Left kidney (tissue), 2 donors: Measurements from ENCODE around the gene CEP20. TPM values are rescaled to one million over a fixed set of nuclear protein-coding genes. Genes with fewer than 3 reads are reported as not detected.

Source experiments
- DNase-seq: peaks from one replicate; pipeline ENCODE4 v3.0.0-alpha.2; 2013
- polyA plus RNA-seq: library from polyadenylated mRNA; unstranded; fragments of 120-200 nt; gene quantifications from one replicate; pipeline ENCODE4 v1.2.1, GENCODE V29; 2013; ENCODE audit not compliant: insufficient read length

The CEP20 gene
- polyA plus RNA-seq, 1 donor = 47.0 TPM

DNA sequence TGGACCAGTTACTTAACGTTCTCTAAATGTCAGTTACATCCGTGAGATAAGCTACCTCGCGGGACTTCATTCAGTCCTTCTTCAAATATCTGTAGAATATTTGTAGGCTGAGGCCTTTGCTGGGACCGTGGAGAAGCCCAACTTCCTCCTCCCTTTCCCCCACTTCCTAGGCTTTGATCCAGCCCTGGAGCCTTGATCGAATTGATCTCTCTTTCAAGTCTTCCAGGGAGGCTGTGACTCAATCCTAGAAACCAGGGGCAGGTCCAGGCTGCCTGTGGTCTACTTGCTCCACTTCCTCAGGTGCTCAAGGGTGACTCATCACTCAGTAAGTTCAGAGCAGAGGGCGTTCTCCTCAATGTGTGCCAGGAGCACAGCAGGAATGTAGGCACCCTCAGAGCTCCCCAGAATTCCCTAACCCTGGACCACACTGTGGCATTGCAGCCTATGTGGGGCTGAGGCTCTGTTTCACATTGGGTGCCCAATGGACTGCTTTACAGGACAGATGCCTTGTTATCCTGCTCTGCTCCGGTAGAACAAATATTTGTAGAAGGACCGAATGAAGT is 11.2 kb upstream of the CEP20 start:
- DNase-seq = no peak

DNA sequence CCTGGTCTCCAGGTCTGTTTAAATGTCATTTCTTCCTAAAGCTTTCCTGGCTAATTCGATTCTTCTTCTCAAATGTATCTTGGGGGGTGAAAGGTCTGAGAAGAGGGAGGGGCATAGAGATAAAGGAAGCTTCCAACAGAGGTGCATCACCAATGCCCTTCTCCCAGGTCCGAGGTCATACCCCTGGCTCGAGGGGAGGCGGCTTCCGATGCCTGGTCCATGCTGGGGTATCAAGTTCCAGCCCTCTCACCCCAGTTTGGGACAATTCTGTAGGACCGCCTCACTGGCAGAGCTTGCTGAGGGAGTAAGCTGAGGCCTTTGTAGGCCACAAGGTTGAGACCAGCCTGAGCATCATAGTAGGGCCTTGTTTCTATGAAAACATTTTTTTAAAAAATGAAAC is 10.3 kb upstream of the CEP20 start:
- no peak for DNase-seq

DNA sequence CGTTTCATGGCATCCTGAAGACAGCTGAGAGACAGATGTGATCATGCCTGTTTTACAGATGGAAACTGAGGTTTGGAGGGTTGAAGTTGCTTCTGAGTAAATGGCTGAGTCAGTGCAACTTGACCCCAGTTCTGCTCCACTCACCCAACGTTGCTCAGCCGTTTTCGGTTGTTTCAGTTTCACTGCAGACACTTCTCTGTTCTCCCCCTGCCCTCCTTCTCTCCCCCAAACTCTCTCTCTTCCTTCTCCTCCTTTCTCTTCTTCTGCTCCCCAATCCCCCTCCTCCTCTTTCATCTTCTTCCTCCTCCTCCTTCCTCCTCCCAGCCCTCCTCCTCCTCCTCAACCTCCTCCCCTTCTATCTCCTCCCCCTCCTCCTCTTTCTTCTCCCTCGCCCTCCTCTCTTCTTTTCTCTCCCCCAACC is 9.4 kb upstream of the CEP20 start:
- no peak for DNase-seq

DNA sequence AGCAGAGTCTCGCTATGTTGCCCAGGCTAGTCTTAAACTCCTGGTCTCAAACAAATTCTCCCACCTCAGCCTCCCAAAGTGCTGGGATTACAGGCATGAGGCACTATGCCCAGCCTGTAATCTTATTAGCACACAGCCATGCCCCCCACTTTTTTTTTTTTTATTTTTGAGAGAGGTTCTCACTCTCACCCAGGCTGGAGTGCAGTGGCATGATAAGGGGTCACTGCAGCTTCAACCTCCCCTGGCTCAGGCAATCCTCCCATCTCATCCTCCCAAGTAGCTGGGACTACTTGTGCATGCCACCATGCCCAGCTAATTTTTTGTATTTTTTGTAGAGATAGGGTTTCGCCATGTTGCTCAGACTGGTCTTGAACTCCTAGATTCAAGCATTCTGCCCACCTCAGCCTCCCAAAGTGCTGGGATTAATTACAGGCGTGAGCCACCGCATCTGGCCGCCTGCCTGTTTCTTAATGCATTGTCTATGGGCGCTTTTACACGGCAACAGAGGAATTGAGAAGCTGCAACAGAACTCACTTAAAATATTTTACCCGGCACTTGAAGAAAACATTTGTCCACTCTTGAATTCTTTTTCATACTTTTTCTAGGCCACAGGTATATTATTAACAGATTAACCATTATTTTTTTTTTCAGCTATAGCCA is 8.8 kb upstream of the CEP20 start:
- DNase-seq = no peak

DNA sequence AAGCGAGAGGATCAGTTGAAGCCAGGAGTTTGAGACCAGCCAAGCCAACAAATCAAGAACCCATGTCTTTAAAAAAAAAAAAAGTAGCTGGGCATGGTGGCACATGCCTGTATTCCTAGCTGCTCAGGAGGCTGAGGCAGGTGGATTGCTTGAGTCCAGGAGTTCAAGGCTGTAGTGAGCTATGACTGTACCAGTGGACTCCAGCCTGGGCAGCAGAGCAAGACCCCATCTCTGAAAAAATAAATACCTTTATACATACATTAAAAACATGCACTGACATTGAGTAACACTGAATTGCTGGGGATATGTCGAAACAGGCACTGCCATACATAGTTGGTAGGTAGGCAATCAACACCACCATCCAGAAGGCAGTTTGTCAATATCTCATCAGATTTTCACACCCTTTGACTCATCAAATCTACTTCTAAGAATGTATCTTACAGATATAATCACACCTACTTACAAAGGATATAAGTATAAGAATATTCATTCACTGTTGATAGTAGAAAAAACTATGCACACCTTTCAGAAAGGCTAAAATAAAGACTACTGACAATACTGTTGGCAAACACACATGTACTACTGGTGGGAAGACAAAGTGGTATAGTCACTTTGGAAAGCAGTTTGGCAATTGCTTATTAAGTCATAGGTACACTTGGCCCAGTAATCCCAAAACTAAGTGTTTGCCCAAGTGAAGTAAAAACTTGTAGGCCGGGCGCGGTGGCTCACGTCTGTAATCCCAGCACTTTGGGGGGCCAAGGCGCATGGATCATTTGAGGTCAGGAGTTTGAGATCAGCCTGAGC is 6.4 kb upstream of the CEP20 start:
- no peak for DNase-seq

DNA sequence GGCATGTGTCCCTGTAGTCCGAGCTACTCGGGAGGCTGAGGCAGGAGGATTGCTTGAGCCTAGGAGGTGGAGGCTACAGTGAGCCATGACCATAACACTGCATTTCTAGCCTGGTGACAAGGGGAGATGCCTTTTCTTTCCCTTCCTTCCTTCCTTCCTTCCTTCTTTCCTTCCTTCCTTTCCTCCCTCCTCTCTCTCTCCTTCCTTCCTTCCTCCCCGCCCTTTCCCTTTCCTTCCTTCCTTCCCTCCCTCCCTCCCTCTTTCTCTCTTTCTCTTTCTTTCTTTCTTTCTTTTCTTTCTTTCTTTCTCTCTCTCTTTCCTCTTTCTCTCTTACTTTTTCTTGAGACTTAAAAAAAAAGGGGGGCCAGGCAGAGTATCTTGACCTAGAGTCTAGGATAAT is 3.1 kb upstream of the CEP20 start:
- no peak for DNase-seq

DNA sequence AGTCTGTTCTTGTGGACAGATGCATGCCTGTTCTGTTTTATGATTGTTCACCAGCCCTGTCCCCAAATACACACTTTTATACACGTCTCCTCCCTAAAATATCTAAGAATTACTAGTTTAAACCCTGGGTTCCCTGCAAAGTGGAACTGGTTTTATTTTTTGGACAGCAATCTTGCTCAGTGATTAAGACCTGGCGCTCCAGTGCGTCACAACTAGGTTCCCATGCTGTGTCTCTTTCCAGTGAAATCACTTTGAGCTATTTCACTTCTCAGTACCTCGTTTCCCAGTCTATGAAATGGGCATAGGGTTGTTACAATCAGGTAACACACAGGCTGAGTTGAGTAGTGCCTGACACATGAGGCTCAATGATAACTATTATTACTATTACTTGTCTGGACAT is 1.1 kb downstream of the CEP20 start:
- DNase-seq = no peak

DNA sequence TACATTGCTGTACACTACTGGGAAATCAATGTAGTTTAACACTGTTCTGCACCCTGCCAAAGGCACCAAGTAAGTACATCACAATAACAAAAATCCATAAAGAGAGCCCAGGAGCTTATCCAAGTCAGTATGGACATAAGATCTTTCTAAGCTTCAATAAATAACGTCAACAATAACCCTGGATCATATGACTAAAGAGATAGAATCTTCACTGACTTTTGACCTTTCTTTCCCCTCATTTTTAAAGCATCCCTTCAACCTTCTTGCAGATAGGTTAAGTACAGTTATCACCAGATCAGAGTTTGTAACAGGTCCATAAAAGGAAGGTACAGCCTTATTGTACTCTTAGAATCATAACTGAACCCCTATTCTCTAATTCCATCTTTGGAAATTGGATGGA is 2.3 kb downstream of the CEP20 start:
- DNase-seq = no peak

DNA sequence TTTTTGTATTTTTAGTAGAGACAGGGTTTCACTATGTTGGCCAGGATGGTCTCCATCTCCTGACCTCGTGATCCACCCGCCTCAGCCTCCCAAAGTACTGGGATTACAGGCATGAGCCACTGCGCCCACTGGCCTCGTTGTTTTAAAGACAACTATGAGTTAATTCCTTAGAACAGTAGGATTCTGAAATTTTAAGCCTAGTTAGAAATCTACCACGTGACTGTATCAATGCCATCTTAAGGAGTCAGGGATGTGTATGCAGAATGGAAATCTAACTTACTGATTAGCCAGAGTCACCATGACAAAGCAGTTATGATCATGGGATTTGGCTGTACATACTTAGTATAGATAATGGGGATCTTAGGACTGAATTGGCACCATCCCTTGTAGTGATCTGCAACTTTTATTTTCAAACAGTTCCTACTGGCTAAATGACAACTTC is 2.8 kb downstream of the CEP20 start:
- DNase-seq = no peak

DNA sequence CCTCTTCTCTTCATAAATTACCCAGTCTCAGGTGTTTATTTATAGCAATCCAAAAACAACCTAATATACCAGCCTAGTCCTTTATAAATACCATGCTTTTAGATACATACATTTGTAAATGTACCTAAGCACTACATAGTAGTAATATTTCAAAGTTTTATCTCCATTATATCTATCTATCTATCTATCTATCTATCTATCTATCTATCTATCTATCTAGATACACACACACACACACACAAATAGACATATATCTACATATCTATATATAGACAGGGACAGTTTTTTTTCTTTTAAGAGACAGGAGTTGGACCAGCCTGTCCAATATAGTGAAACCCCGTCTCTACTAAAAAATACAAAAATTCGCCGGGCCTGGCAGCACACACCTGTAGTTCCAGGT is 5.8 kb downstream of the CEP20 start:
- DNase-seq = no peak

DNA sequence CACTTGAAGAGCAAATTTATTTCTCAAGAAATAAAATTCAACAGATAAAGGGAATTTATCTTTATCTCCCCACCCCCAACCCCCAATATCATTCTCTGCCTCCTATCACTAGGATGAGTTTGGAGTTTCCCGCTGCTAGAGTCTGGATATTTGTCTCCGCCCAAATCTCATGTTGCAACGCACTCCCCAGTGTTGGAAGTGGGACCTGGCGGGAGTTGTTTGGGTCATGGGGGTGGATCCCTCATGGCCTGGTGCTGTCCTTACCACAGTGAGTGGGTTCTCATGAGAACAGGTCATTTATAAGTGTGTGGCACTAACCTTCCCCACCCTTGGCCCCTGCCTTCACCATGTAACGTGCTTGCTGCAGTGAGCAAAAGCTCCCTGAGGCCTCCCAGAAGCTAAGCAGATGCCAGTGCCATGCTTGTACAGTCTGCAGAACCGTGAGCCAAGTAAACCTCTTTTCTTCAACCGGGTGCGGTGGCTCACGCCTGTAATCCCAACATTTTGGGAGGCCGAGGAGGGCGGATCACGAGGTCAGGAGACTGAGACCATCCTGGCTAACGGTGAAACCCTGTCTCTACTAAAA is 6.5 kb downstream of the CEP20 start:
- DNase-seq = no peak

DNA sequence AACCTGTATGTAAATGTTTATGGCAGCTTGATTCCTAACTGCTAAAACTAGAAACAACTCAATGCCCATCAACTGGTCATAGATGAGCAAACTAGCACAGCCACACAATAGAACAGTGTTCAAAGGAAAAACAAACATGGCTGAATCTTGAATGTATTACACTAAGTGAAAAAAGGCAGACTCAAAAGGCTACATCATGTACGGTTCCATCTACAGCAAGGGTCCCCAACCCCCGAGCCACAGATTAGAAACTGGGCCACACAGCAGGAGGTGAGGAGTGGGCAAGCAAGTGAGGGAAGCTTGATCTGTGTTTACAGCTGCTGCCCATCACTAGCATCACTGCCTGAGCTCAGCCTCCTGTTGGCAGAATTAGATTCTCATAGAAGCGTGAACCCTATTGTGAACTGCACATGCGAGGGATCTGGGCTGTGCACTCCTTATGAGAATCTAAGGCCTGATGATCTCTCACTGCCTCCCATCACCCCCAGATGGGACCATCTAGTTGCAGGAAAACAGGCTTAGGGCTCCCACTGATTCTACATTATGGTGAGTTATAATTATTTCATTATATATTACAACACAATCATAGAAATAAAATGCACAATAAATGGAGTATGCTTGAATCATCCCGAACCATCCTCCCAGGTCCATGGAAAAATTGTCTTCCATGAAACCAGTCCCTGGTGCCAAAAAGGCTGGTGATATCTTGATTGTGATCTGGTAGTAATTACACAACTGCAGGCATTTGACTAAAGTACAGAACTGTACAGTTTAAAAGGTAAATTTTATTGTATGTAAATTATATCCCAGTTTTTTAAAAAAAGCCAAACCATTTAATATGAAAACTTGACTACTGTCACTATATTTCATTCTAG is 7.7 kb downstream of the CEP20 start:
- no peak for DNase-seq

DNA sequence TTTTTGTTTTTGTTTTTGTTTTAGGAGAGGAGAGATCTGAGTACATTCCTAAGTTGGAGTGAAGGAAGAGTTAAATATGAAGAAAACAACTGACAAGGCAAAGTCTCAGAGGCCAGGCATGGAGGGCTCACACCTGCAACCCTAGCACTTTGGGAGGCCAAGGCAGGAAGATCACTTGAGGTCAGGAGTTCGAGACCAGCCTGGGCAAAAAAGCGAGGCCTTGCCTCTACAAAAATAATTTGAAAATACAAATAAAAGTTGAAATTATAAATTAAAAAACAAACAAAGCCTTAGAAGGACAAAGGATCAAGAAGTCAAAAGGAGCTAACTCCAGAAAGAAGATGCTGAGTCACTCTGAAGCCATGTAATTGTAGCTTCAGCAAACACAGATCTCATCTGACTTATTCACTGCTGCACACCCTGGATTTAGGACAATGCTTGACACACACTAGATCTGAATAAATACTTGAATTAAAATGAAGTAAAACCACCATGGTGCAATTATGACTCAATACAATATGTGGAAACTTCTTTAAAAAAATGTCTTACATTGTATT is 9.1 kb downstream of the CEP20 start:
- DNase-seq = no peak

DNA sequence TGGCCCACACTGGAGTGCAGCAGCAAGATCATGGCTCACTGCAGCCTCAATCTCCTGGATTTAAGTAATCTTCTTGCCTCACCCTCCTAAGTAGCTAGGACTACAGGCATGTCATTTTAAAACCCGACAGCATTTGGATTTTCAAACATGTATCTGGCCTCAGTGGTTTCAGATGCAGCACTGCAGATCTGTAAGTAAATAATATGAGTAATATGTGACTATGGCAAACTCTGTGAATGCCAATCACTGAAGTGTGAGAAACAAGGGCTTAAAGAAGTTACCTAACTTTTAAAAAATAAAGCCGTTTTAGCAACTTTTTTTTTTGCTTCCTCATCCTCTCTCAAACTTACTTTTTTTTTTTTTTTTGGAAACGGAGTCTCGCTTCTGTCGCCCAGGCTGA is 11.9 kb downstream of the CEP20 start:
- no peak for DNase-seq

DNA sequence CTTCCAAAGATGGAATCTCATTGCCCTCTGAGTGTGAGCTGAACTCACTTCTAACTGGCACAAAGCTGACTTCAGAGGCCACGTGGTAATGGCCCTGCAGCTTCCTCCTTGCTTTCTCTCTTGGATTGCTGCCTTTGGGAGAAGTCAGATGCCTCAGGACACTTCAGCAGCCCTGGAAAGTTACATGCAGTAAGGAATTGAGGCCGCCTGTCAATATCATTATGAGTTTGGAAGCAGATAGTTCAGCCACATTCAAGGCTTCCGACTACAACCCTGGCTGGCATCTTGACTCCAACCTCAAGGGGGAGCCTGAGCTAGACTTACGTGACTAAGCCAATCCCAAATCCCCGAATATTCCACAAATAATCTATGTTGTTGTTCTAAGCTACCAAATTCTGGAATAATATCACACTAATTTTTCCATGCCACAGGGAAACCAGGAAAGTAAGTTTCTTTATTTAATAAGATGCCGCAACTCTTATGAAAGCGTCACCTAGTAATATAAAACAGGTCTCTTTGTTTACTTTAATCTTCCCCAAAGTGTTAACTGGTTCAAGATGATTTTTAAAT is 13.6 kb downstream of the CEP20 start:
- DNase-seq = peak; percentile 35

DNA sequence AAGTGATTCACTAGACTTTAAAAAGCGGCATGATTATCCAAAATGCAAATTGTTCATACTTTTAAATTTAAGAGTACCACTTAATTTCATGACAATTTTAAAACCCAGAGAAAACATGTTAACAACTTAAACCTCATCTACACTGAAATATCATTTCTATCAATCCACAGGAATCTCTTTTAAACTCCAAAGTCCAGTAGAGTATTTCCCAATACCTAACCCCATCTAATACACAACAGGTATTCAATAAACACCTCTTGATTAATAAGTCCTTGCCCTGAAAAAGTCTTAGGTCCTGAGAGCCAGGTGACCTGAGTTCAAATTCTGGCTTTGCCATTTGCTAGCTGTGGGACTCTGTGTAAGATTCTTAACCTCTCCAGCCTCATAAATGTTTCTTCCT is 14.7 kb downstream of the CEP20 start:
- DNase-seq = no peak

DNA sequence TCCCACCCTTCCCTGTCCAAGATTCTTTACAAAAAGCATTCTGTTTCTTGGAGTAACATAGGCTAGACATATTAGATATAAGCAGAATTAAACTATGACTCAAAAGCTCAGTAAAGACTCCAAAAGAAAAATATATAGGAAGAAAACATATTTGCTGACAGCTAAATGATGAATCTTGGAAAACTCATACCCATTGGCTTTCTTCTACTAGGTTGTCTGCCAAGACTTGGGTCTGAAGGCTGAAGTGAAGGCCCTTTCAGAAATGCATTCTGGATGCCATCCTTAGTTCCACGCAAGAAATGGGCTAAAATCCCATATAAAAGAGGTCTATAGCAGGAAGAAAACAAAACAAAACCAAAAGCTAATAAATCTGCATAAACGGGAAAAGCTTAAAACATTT is 15.1 kb downstream of the CEP20 start:
- DNase-seq = no peak

DNA sequence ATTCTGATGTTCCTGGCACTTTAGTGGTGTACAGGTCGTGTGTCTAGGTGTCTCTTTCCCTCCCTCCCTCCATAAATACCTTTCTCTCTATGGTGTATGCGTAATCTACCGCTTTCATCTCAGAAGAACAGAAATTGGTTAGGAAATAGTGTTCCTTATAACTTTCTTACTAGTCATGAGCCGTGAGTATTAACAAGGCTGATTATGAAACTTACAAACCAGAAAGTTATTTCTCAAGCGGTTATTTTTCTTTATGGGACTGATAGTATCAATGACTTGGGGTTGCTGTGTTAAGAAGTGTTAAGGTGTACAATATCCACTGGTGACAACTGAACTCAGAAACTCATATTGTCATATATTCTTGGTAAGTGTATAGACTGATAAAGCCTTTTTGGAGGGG is 18.4 kb downstream of the CEP20 start:
- DNase-seq = no peak

DNA sequence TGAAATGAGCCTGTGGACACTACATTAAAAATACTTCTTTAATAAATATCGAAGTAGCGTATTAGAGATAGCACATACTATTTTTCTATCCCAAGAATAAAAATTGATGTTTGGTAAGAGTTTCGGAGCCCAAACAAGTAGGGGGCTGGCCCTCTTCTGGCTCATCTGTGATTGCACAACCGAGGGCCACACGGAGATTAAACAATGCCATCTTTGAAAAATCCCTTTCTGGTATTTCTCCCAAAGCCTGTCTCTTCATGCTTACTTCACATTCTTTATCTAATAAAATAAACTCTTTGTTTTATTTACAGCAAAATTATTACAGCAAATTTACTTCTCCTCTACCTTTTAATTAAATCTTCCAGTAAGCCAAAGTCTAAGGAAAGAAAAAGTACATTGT is 22.0 kb downstream of the CEP20 start:
- DNase-seq = no peak

DNA sequence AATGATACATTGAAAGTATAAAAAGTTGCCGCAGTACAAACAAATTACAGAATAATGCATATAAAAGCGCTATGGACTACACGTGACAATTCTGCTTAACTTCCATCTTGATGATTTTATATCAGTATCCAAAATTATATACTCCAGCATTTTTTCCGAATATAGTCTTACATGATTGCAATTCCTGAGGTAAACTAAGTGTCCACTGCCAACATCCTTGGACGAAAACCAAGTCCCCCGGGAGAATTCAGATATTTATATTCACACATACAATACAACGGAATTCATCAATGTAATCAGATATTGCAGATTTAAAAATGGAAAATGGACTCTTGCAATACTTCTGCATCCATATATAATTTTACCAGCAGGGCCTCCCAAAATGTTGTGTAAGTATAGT is 22.7 kb downstream of the CEP20 start:
- no peak for DNase-seq

DNA sequence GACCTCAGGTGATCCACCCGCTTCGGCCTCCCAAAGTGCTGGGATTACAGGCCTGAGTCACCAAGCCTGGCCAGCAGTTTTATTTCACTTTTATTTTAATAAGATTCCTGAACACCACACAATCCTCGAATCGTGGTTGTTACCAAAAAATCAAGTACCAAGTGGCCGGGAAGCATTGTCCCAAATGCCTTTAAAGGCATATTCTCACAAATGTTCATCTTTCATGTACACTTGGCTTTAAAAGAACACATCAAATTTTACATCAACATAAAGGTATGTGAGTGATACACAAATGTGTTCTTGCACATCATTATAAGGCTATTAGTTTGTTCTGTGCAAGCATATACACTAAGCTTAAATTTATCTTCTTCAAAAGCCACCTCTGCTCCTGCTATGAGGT is 23.5 kb downstream of the CEP20 start:
- no peak for DNase-seq

DNA sequence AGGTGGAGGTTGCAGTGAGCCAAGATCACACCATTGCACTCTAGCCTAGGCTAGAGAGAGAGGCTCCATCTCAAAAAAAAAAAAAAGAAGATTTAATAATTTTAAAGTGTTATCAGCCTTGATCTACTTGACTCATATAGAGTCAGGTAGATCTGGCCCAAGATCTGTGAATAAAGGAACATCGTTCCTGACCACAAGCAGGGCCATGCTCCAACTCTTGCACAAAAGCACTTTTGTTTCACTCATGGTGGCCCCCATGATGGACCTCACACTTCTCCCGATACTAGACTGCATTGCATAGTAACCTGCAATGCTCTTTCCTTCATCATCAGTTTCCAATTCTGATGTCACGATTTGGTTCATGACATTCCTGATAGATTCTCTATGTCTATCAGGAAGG is 26.4 kb downstream of the CEP20 start:
- DNase-seq = no peak
